Stimulated activated naive CD8-positive, alpha-beta T cell treated with anti-CD3 and anti-CD28 coated beads, Interleukin-15, amount 100 ng/mL, for 72 hours (primary cell): ENCODE measurements around the gene TUBB6.

Experiments
- ATAC-seq: fragments of 150-1000 bp; cut with Tn5 transposase; 2 replicates; pipeline ENCODE4 v1.10.0; 2021; ENCODE audit warnings: mild to moderate bottlenecking, moderate library complexity
- DNase-seq, 2 donors: peaks; one replicate each; pipeline ENCODE4 v3.0.0; 2021 to 2022
- H3K27ac Mint-ChIP-seq, 2 donors: one replicate each; pipeline ENCODE4 v1.8.0; 2022; ENCODE audit warnings: mild to moderate bottlenecking in 2 of 2, mixed read lengths in 2 of 2, moderate library complexity in 2 of 2
- H3K27me3 Mint-ChIP-seq: one replicate; pipeline ENCODE4 v1.8.0; 2022; ENCODE audit warnings: mixed read lengths
- H3K4me1 Mint-ChIP-seq: one replicate; pipeline ENCODE4 v1.8.0; 2022; ENCODE audit warnings: mild to moderate bottlenecking, mixed read lengths
- H3K4me3 Mint-ChIP-seq, 2 donors: one replicate each; pipeline ENCODE4 v1.8.0; 2022; ENCODE audit warnings: mild to moderate bottlenecking in 2 of 2, mixed read lengths in 2 of 2, moderate library complexity in 1 of 2
- H3K9me3 Mint-ChIP-seq, 2 donors: one replicate each; pipeline ENCODE4 v1.8.0; 2022; ENCODE audit warnings: mixed read lengths in 2 of 2

TUBB6 gene

GRCh38 chr18:12283666-12284065 is 24.4 kb upstream of the TUBB6 start:
- Mint-ChIP-seq H3K4me3 (no peak overlapping the region), H3K27me3 (peaks cover 52% of the 10 kb centered on the region)

GRCh38 chr18:12287131-12287681 is 20.8 kb upstream of the TUBB6 start:
- Mint-ChIP-seq H3K27me3 (peaks cover 68% of the 10 kb centered on the region), H3K4me3 (peak overlapping the region in 1 of 2 donors; percentile 50), H3K9me3 (no peaks in the 10 kb centered on the region), H3K27ac (no peak overlapping the region), H3K4me1 (peaks cover 9% of the 10 kb centered on the region)
- no peak for DNase-seq
- ATAC-seq: no peak

More at GRCh38 chr18:12283666-12284065, 24.4 kb upstream of the TUBB6 start:
- peaks cover 9% of the 10 kb centered on the region for H3K4me1 Mint-ChIP-seq
- H3K9me3 Mint-ChIP-seq: no peaks in the 10 kb centered on the region
- DNase-seq: no peak
- no peak for ATAC-seq
- H3K27ac Mint-ChIP-seq: no peak overlapping the region

GRCh38 chr18:12287684-12288402 is 20.2 kb upstream of the TUBB6 start:
- Mint-ChIP-seq H3K9me3 (no peaks in the 10 kb centered on the region), H3K4me1 (peaks cover 9% of the 10 kb centered on the region), H3K4me3 (peak overlapping the region in 1 of 2 donors; percentile 50), H3K27ac (no peak overlapping the region), H3K27me3 (peaks cover 68% of the 10 kb centered on the region)
- DNase-seq (peak in 1 of 2 donors; percentile 13), ATAC-seq (peak; percentile 37)

- H3K9me3 Mint-ChIP-seq: no peaks in the 10 kb centered on the region
- peaks cover 9% of the 10 kb centered on the region for H3K4me1 Mint-ChIP-seq
- DNase-seq (no peak), ATAC-seq (no peak)
- no peak overlapping the region for H3K4me3 Mint-ChIP-seq
- no peak overlapping the region for H3K27ac Mint-ChIP-seq
- H3K27me3 Mint-ChIP-seq: peaks cover 64% of the 10 kb centered on the region
Measured at GRCh38 chr18:12288403-12288755, 19.7 kb upstream of the TUBB6 start.

- ATAC-seq (no peak), DNase-seq (no peak)
- Mint-ChIP-seq H3K27me3 (peaks cover 53% of the 10 kb centered on the region), H3K9me3 (no peaks in the 10 kb centered on the region), H3K4me3 (no peak overlapping the region), H3K4me1 (peaks cover 9% of the 10 kb centered on the region), H3K27ac (no peak overlapping the region)
Measured at GRCh38 chr18:12290086-12290485, 18.0 kb upstream of the TUBB6 start.

GRCh38 chr18:12291161-12291560 is 16.9 kb upstream of the TUBB6 start:
- no peaks in the 10 kb centered on the region for H3K9me3 Mint-ChIP-seq
- DNase-seq (no peak), ATAC-seq (no peak)
- H3K4me3 Mint-ChIP-seq: no peak overlapping the region
- H3K4me1 Mint-ChIP-seq: peaks cover 9% of the 10 kb centered on the region
- no peak overlapping the region for H3K27ac Mint-ChIP-seq
- H3K27me3 Mint-ChIP-seq: peaks cover 44% of the 10 kb centered on the region

- Mint-ChIP-seq H3K4me1 (peaks cover 9% of the 10 kb centered on the region), H3K27me3 (peaks cover 43% of the 10 kb centered on the region), H3K9me3 (no peaks in the 10 kb centered on the region), H3K27ac (no peak overlapping the region), H3K4me3 (no peak overlapping the region)
- DNase-seq (no peak), ATAC-seq (no peak)
Measured at GRCh38 chr18:12291690-12292089, 16.4 kb upstream of the TUBB6 start.

GRCh38 chr18:12293831-12294230 is 14.2 kb upstream of the TUBB6 start:
- H3K9me3 Mint-ChIP-seq: no peaks in the 10 kb centered on the region
- H3K27me3 Mint-ChIP-seq: peaks cover 21% of the 10 kb centered on the region
- no peak overlapping the region for H3K4me3 Mint-ChIP-seq
- ATAC-seq (no peak), DNase-seq (no peak)
- H3K4me1 Mint-ChIP-seq: no peaks in the 10 kb centered on the region
- H3K27ac Mint-ChIP-seq: peak overlapping the region in 1 of 2 donors; percentile 85

- H3K27ac Mint-ChIP-seq: no peak overlapping the region
- ATAC-seq (no peak), DNase-seq (no peak)
- peaks cover 7% of the 10 kb centered on the region for H3K27me3 Mint-ChIP-seq
- H3K4me1 Mint-ChIP-seq: no peaks in the 10 kb centered on the region
- H3K9me3 Mint-ChIP-seq: no peaks in the 10 kb centered on the region
- no peak overlapping the region for H3K4me3 Mint-ChIP-seq
Measured at GRCh38 chr18:12295389-12296086, 12.5 kb upstream of the TUBB6 start.

GRCh38 chr18:12296087-12296403 is 12.0 kb upstream of the TUBB6 start:
- ATAC-seq (peak; percentile 18), DNase-seq (no peak)
- Mint-ChIP-seq H3K4me1 (no peaks in the 10 kb centered on the region), H3K27ac (no peak overlapping the region), H3K4me3 (no peak overlapping the region), H3K9me3 (no peaks in the 10 kb centered on the region), H3K27me3 (peaks cover 7% of the 10 kb centered on the region)

GRCh38 chr18:12296457-12296856 is 11.6 kb upstream of the TUBB6 start:
- DNase-seq: no peak

GRCh38 chr18:12299862-12300261 is 8.2 kb upstream of the TUBB6 start:
- H3K9me3 Mint-ChIP-seq: no peaks in the 10 kb centered on the region
- peaks cover 5% of the 10 kb centered on the region for H3K27me3 Mint-ChIP-seq
- DNase-seq (no peak), ATAC-seq (no peak)
- H3K27ac Mint-ChIP-seq: no peak overlapping the region
- H3K4me1 Mint-ChIP-seq: no peaks in the 10 kb centered on the region
- no peak overlapping the region for H3K4me3 Mint-ChIP-seq

More at GRCh38 chr18:12296457-12296856, 11.6 kb upstream of the TUBB6 start:
- peaks cover 7% of the 10 kb centered on the region for H3K27me3 Mint-ChIP-seq
- no peak overlapping the region for H3K27ac Mint-ChIP-seq
- no peak overlapping the region for H3K4me3 Mint-ChIP-seq
- no peaks in the 10 kb centered on the region for H3K4me1 Mint-ChIP-seq
- ATAC-seq: no peak
- no peaks in the 10 kb centered on the region for H3K9me3 Mint-ChIP-seq

GRCh38 chr18:12301263-12302005 is 6.6 kb upstream of the TUBB6 start:
- DNase-seq (no peak), ATAC-seq (no peak)
- H3K27ac Mint-ChIP-seq: no peak overlapping the region
- H3K9me3 Mint-ChIP-seq: no peaks in the 10 kb centered on the region
- peaks cover 1% of the 10 kb centered on the region for H3K4me1 Mint-ChIP-seq
- H3K27me3 Mint-ChIP-seq: peaks cover 21% of the 10 kb centered on the region
- no peak overlapping the region for H3K4me3 Mint-ChIP-seq

- H3K4me1 Mint-ChIP-seq: peaks cover 12% of the 10 kb centered on the region
- no peak for DNase-seq
- H3K27me3 Mint-ChIP-seq: peaks cover 33% of the 10 kb centered on the region
- no peaks in the 10 kb centered on the region for H3K9me3 Mint-ChIP-seq
- no peak overlapping the region for H3K4me3 Mint-ChIP-seq
- peak overlapping the region in 1 of 2 donors; percentile 52 for H3K27ac Mint-ChIP-seq
- ATAC-seq: no peak
Measured at GRCh38 chr18:12302391-12303147, 5.5 kb upstream of the TUBB6 start.
